Measurements from ENCODE around the gene TASOR2. TPM values are rescaled to one million over a fixed set of nuclear protein-coding genes. Genes with fewer than 3 reads are reported as not detected.
A peak's percentile ranks its signal among the peaks of the same experiment; 100 is the strongest.

TASOR2 gene
- total and polyA plus RNA-seq, 9 of the 15 experiments (the other 6 are each of a cell fraction or from before 2014, with no cell fraction given): 12.7 to 75.3 (median 52.3) TPM

DNA sequence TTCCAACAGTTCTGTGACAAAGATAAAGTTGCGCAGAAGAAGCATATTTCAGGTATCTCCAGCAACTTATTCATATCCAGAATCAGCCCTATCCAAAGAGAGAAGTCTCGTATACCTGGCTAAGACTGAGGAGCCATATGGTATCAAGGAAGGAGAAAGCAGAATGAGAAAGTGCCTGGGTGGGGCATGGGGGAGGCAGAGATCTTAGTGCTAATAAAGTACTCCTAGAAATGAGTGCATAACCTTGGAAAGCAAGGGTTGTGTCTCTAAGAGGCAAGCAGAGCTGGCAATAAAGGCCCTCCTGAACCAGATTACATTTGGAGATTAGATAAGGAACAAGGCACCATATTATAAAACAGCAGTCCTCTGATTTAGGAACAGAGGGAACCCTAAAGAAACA, 12.7 kb downstream of the TASOR2 start (continued):
- TF ChIP-seq, protein P1, sequence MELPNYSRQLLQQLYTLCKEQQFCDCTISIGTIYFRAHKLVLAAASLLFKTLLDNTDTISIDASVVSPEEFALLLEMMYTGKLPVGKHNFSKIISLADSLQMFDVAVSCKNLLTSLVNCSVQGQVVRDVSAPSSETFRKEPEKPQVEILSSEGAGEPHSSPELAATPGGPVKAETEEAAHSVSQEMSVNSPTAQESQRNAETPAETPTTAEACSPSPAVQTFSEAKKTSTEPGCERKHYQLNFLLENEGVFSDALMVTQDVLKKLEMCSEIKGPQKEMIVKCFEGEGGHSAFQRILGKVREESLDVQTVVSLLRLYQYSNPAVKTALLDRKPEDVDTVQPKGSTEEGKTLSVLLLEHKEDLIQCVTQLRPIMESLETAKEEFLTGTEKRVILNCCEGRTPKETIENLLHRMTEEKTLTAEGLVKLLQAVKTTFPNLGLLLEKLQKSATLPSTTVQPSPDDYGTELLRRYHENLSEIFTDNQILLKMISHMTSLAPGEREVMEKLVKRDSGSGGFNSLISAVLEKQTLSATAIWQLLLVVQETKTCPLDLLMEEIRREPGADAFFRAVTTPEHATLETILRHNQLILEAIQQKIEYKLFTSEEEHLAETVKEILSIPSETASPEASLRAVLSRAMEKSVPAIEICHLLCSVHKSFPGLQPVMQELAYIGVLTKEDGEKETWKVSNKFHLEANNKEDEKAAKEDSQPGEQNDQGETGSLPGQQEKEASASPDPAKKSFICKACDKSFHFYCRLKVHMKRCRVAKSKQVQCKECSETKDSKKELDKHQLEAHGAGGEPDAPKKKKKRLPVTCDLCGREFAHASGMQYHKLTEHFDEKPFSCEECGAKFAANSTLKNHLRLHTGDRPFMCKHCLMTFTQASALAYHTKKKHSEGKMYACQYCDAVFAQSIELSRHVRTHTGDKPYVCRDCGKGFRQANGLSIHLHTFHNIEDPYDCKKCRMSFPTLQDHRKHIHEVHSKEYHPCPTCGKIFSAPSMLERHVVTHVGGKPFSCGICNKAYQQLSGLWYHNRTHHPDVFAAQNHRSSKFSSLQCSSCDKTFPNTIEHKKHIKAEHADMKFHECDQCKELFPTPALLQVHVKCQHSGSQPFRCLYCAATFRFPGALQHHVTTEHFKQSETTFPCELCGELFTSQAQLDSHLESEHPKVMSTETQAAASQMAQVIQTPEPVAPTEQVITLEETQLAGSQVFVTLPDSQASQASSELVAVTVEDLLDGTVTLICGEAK (IDR thresholded peaks at IDR 0.05): peak; percentile 62
- TF ChIP-seq, protein P1 (CRISPR knock-in tag; IDR thresholded peaks at IDR 0.05): no peak
- TF ChIP-seq ZNF507 (tag; conservative IDR thresholded peaks at IDR 0.05): no peak
- TF ChIP-seq WHSC1 (IDR thresholded peaks at IDR 0.05; ENCODE audit: low read length): no peak
- peak; percentile 33; the same call in 1 of the 2 replicates for TF ChIP-seq SMARCE1 (IDR thresholded peaks at IDR 0.05)
- TF ChIP-seq L3MBTL2 (IDR thresholded peaks at IDR 0.05): no peak
- 0 out of 2 replicates have a peak, but pooled peaks have one; percentile 28 for TF ChIP-seq GATAD2A (IDR thresholded peaks at IDR 0.05)
- TF ChIP-seq BRF1 (IDR thresholded peaks at IDR 0.05; ENCODE audit: borderline replicate concordance, extremely low read depth, insufficient read length): no peak
- TF ChIP-seq, protein P2, sequence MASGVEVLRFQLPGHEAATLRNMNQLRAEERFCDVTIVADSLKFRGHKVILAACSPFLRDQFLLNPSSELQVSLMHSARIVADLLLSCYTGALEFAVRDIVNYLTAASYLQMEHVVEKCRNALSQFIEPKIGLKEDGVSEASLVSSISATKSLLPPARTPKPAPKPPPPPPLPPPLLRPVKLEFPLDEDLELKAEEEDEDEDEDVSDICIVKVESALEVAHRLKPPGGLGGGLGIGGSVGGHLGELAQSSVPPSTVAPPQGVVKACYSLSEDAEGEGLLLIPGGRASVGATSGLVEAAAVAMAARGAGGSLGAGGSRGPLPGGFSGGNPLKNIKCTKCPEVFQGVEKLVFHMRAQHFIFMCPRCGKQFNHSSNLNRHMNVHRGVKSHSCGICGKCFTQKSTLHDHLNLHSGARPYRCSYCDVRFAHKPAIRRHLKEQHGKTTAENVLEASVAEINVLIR (CRISPR knock-in tag; IDR thresholded peaks at IDR 0.05): no peak
- no peak for TF ChIP-seq ADNP (tag; IDR thresholded peaks at IDR 0.05)
- no peak for TF ChIP-seq FUS (optimal IDR thresholded peaks at IDR 0.05; ENCODE audit: low read depth, low read length)
- no peak for TF ChIP-seq KDM1A (IDR thresholded peaks at IDR 0.05)
- 0 out of 4 replicates have a peak, but pooled peaks of 1 of the 2 experiments have one; percentile 10 for TF ChIP-seq HDAC1 (IDR thresholded peaks at IDR 0.05)
- TF ChIP-seq HDAC3 (IDR thresholded peaks at IDR 0.05; ENCODE audit: borderline replicate concordance, partially characterized antibody): no peak
- TF ChIP-seq, protein P3, sequence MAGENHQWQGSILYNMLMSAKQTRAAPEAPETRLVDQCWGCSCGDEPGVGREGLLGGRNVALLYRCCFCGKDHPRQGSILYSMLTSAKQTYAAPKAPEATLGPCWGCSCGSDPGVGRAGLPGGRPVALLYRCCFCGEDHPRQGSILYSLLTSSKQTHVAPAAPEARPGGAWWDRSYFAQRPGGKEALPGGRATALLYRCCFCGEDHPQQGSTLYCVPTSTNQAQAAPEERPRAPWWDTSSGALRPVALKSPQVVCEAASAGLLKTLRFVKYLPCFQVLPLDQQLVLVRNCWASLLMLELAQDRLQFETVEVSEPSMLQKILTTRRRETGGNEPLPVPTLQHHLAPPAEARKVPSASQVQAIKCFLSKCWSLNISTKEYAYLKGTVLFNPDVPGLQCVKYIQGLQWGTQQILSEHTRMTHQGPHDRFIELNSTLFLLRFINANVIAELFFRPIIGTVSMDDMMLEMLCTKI (IDR thresholded peaks at IDR 0.05; ENCODE audit: partially characterized antibody): no peak
- no peak for TF ChIP-seq ZNF583 (CRISPR knock-in tag; IDR thresholded peaks at IDR 0.05)
- TF ChIP-seq, protein P4, sequence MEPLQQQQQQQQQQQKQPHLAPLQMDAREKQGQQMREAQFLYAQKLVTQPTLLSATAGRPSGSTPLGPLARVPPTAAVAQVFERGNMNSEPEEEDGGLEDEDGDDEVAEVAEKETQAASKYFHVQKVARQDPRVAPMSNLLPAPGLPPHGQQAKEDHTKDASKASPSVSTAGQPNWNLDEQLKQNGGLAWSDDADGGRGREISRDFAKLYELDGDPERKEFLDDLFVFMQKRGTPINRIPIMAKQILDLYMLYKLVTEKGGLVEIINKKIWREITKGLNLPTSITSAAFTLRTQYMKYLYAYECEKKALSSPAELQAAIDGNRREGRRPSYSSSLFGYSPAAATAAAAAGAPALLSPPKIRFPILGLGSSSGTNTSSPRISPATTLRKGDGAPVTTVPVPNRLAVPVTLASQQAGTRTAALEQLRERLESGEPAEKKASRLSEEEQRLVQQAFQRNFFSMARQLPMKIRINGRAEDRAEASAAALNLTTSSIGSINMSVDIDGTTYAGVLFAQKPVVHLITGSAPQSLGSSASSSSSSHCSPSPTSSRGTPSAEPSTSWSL (CRISPR knock-in tag; IDR thresholded peaks at IDR 0.05; ENCODE audit: borderline replicate concordance): no peak
- peak; percentile 30; the same call in 1 of the 2 replicates for TF ChIP-seq DPF2 (IDR thresholded peaks at IDR 0.05)

All from K562 (cell line).